Endothelial cell of umbilical vein (primary cell): ENCODE measurements around the gene PEAR1.

Experiments used
- CTCF ChIP-seq, 2 donors: IDR thresholded peaks; 1 replicate in 1 of 2; 2 replicates in 1 of 2; pipeline ENCODE4 v1.5.1; 2011; ENCODE audit warnings: low read length in 2 of 2, mild to moderate bottlenecking in 2 of 2, moderate library complexity in 2 of 2, control low read depth in 1 of 2, inconsistent platforms in 1 of 2, low read depth in 1 of 2; ENCODE audit not compliant: insufficient read depth in 1 of 2; ENCODE audit errors: extremely low read depth in 1 of 2
- EZH2 ChIP-seq: IDR thresholded peaks from 2 replicates; pipeline ENCODE4 v1.6.1; 2012; ENCODE audit warnings: borderline replicate concordance, low read depth, mild to moderate bottlenecking, moderate library complexity, low read length, inconsistent platforms; ENCODE audit not compliant: severe bottlenecking
- FOS ChIP-seq: IDR thresholded peaks from 2 replicates; pipeline ENCODE4 v1.6.1; 2011; ENCODE audit warnings: mild to moderate bottlenecking, low read length, moderate library complexity, borderline replicate concordance; ENCODE audit not compliant: insufficient read depth
- GATA2 ChIP-seq: IDR thresholded peaks from 2 replicates; pipeline ENCODE4 v1.7.0; 2011; ENCODE audit warnings: low read depth, mild to moderate bottlenecking, moderate library complexity, mixed read lengths, low read length; ENCODE audit not compliant: insufficient read length, insufficient read depth
- JUN ChIP-seq: IDR thresholded peaks from 2 replicates; pipeline ENCODE4 v1.6.1; 2011; ENCODE audit warnings: borderline replicate concordance, low read depth; ENCODE audit not compliant: insufficient read length, insufficient read depth
- MAX ChIP-seq: IDR thresholded peaks from 2 replicates; pipeline ENCODE4 v1.6.1; 2011; ENCODE audit not compliant: insufficient read depth, insufficient read length
- MYC ChIP-seq: IDR thresholded peaks from one replicate; pipeline ENCODE4 v1.6.1; 2011; ENCODE audit warnings: mild to moderate bottlenecking, low read depth, low read length
- POLR2A ChIP-seq: IDR thresholded peaks from 2 replicates; pipeline ENCODE4 v1.6.1; 2012; ENCODE audit warnings: low read depth, mild to moderate bottlenecking, control low read depth, low read length
- POLR2AphosphoS5 ChIP-seq: IDR thresholded peaks from 2 replicates; pipeline ENCODE4 v1.6.1; 2012; ENCODE audit warnings: low read depth, mild to moderate bottlenecking, control low read depth, low read length, moderate library complexity; ENCODE audit not compliant: insufficient read depth

- TF ChIP-seq CTCF (IDR thresholded peaks at IDR 0.05; ENCODE audit: extremely low read depth in 1 of 2, insufficient read depth in 1 of 2, low read depth in 1 of 2, low read length in 2 of 2) (no peak), POLR2A (no peak), MAX (no peak), EZH2 (no peak), FOS (no peak), POLR2AphosphoS5 (no peak), MYC (no peak), GATA2 (no peak), JUN (no peak)
Measured at GRCh38 chr1:156881663-156882062, 11.9 kb upstream of the PEAR1 start.
